ENCODE measurements around the gene RASGEF1C.
"Not testable (repeated sequence)": the region's sequence is repeated elsewhere in the genome, so short reads cannot be mapped to it uniquely, and the experiment has no call there.

Gene RASGEF1C

DNA sequence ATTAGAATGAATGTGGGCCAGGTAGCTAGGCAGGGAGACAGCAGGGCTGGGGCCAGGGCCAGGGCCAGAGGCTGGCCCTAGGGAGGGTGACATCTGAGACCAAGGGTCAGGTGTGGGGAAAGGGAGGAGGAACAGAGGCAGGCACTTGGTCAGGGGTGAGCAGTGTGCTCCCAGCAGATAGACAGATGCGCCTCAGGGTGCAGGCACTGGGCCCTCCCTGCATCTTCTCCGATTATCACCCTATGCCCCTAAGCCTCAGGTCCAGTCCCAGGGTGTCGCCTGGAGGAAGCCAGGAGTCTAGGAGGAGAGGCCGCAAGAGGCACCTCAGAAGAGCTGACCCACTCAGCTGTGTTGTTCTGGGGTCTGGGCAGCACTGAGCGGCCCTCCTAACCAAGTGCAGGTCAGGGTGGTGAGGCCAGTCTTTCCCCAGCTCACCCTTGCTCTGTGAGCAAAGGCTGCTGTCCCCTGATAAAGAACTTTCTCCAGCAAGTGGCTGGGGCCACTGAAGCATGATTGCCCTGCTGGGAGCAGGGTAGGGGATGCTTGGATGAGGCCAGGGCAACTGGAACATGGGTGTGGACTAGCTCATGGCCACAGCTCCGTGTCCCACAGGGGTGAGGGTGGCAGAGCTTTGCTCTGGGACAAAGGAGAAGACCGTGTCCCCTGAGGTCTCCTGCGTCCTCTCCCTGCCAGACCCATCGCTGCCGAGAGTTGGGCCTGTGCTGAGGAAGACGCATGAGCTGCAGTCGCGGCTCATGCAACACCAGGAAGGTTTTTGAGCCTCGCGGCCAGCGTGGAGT lies 2.1 kb upstream of the RASGEF1C start:
- Histone ChIP-seq H3K27me3 (ENCODE audit: control insufficient read depth in 1 of 2, insufficient read depth in 2 of 2, low read length in 2 of 2) (peaks cover 27 to 33% of the 10 kb centered on the region in 2 donors), H3K9ac (ENCODE audit: low read length in 2 of 2) (no peak overlapping the region), H3K9me3 (ENCODE audit: control insufficient read depth in 2 of 2, low read length in 2 of 2) (peaks cover 0 to 12% of the 10 kb centered on the region in 2 donors), H3K36me3 (ENCODE audit: control insufficient read depth in 2 of 2, insufficient read depth in 2 of 2, low read length in 2 of 2) (no peaks in the 10 kb centered on the region), H3K4me1 (ENCODE audit: control insufficient read depth, insufficient read depth, low read length) (peaks cover 9% of the 10 kb centered on the region), H3K4me3 (ENCODE audit: low read length in 2 of 2) (no peak overlapping the region), H3K27ac (ENCODE audit: low read length) (no peak overlapping the region)

DNA sequence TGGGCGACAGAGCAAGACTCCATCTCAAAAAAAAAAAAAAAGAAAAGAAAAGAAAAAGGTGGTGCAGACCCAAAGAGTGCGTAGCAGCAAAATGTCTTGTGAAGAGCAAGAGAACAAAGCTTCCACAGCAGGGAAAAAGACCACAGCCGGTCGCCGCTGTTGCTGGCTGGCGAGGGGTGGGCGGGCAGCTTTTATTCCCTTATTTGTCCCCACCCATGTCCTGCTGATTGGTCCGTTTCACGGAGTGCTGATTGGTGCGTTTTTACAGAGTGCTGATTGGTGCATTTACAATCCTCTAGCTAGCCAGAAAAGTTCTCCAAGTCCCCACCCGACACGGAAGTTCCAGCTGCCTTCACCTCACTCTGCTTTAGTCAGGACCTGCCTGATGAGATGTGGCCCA lies 1.1 kb upstream of the RASGEF1C start:
- H3K4me1 ChIP-seq (ENCODE audit: control insufficient read depth, insufficient read depth, low read length); H3K36me3 ChIP-seq (ENCODE audit: control insufficient read depth in 2 of 2, insufficient read depth in 2 of 2, low read length in 2 of 2); H3K27ac ChIP-seq (ENCODE audit: low read length); H3K9me3 ChIP-seq (ENCODE audit: control insufficient read depth in 2 of 2, low read length in 2 of 2); H3K9ac ChIP-seq (ENCODE audit: low read length in 2 of 2); H3K4me3 ChIP-seq (ENCODE audit: low read length in 2 of 2): not testable (repeated sequence)
- H3K27me3 ChIP-seq (ENCODE audit: control insufficient read depth in 1 of 2, insufficient read depth in 2 of 2, low read length in 2 of 2): peaks cover 27 to 33% of the 10 kb centered on the region in 2 donors

DNA sequence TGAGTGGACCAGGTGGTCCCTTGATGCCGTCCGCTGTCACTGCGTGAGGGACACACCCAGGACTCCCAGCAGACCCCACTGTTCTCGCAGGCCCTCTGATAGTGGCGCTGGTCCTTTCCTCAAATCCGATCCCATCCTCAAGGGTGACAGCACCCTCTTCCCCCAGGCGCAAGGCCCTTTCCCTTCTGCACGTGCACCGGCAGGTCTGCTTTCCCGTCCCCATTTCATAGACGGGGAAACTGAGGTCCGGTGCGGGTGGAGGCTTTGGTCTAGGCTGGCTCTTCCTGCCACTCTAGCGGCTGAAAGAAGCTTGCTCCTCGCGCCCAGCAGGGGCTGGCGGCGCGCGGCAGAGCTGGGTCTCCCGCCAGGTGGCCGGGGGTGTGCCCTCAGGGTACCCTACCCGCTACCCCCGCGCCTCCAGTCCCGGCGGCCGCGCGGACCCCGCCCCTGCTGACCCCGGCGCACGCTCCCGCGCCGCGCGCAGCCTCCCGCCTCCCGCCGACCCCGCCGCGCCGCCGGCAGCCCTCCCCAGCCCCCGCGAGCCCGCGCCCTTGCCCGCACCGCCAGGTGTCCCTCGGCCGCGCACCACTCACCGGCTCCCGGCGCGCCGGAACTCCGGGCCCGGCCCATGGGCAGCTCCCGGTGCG lies 453 bp downstream of the RASGEF1C start:
- Histone ChIP-seq H3K9ac (ENCODE audit: low read length in 2 of 2) (no peak overlapping the region), H3K27ac (ENCODE audit: low read length) (no peak overlapping the region), H3K4me3 (ENCODE audit: low read length in 2 of 2) (peak overlapping the region; percentile 64 to 65), H3K27me3 (ENCODE audit: control insufficient read depth in 1 of 2, insufficient read depth in 2 of 2, low read length in 2 of 2) (peaks cover 27 to 30% of the 10 kb centered on the region in 2 donors), H3K4me1 (ENCODE audit: control insufficient read depth, insufficient read depth, low read length) (peaks cover 9% of the 10 kb centered on the region), H3K9me3 (ENCODE audit: control insufficient read depth in 2 of 2, low read length in 2 of 2) (no peaks in the 10 kb centered on the region), H3K36me3 (ENCODE audit: control insufficient read depth in 2 of 2, insufficient read depth in 2 of 2, low read length in 2 of 2) (no peaks in the 10 kb centered on the region)

- Histone ChIP-seq H3K4me3 (ENCODE audit: low read length in 2 of 2) (peak overlapping the region; percentile 64 to 65), H3K9ac (ENCODE audit: low read length in 2 of 2) (no peak overlapping the region), H3K27me3 (ENCODE audit: control insufficient read depth in 1 of 2, insufficient read depth in 2 of 2, low read length in 2 of 2) (peaks cover 27 to 30% of the 10 kb centered on the region in 2 donors), H3K4me1 (ENCODE audit: control insufficient read depth, insufficient read depth, low read length) (peaks cover 9% of the 10 kb centered on the region), H3K9me3 (ENCODE audit: control insufficient read depth in 2 of 2, low read length in 2 of 2) (no peaks in the 10 kb centered on the region), H3K36me3 (ENCODE audit: control insufficient read depth in 2 of 2, insufficient read depth in 2 of 2, low read length in 2 of 2) (no peaks in the 10 kb centered on the region), H3K27ac (ENCODE audit: low read length) (no peak overlapping the region)
Measured at GRCh38 chr5:180208038-180208434, 975 bp downstream of the RASGEF1C start.

- Histone ChIP-seq H3K4me1 (ENCODE audit: control insufficient read depth, insufficient read depth, low read length) (peaks cover 9% of the 10 kb centered on the region), H3K9me3 (ENCODE audit: control insufficient read depth in 2 of 2, low read length in 2 of 2) (no peaks in the 10 kb centered on the region), H3K27me3 (ENCODE audit: control insufficient read depth in 1 of 2, insufficient read depth in 2 of 2, low read length in 2 of 2) (peaks cover 27 to 30% of the 10 kb centered on the region in 2 donors), H3K36me3 (ENCODE audit: control insufficient read depth in 2 of 2, insufficient read depth in 2 of 2, low read length in 2 of 2) (no peaks in the 10 kb centered on the region), H3K27ac (ENCODE audit: low read length) (no peak overlapping the region), H3K4me3 (ENCODE audit: low read length in 2 of 2) (peak overlapping the region in 1 of 2 donors; percentile 64), H3K9ac (ENCODE audit: low read length in 2 of 2) (no peak overlapping the region)
Measured at GRCh38 chr5:180207593-180207992, 1.4 kb downstream of the RASGEF1C start.

DNA sequence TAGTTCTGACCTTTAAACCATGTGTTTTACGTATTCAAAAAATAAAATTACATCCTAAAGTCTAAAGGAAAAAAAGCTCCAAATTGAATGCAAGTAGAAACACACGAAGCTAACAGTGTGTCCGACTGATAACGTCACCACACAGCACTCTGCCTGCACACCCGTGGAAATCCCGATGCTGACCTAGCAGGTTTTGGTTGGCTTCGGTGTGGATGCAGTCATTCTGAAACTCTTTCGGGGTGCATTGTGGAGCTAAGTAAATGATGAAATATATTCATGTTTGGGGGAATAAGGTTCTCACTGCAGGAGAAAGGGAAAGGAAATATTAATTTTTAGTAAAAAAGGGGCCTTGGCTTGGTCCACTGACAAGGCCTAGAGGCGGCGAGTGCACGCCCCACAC lies 2.0 kb downstream of the RASGEF1C start:
- Histone ChIP-seq H3K27ac (ENCODE audit: low read length) (no peak overlapping the region), H3K9me3 (ENCODE audit: control insufficient read depth in 2 of 2, low read length in 2 of 2) (no peaks in the 10 kb centered on the region), H3K27me3 (ENCODE audit: control insufficient read depth in 1 of 2, insufficient read depth in 2 of 2, low read length in 2 of 2) (peaks cover 25 to 27% of the 10 kb centered on the region in 2 donors), H3K4me3 (ENCODE audit: low read length in 2 of 2) (no peak overlapping the region), H3K36me3 (ENCODE audit: control insufficient read depth in 2 of 2, insufficient read depth in 2 of 2, low read length in 2 of 2) (no peaks in the 10 kb centered on the region), H3K4me1 (ENCODE audit: control insufficient read depth, insufficient read depth, low read length) (peaks cover 9% of the 10 kb centered on the region), H3K9ac (ENCODE audit: low read length in 2 of 2) (no peak overlapping the region)

DNA sequence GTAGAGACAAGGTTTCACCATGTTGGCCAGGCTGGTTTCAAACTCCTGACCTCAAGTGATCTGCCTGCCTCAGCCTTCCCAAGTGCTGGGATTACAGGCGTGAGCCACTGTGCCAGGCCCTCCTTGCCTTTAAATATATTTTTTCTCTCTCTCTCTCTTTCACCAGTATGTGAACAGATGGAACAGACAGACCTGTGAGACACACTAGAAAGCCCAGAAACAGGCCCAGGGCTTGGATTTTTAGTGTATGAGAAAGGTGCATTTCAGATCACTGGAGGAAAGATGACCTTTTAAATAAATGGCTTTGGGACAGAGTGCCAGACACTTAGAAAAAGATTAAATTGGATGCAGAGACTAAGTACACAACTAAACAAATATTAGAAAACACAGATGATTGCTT lies 3.1 kb downstream of the RASGEF1C start:
- Histone ChIP-seq H3K27ac (ENCODE audit: low read length) (no peak overlapping the region), H3K9me3 (ENCODE audit: control insufficient read depth in 2 of 2, low read length in 2 of 2) (no peaks in the 10 kb centered on the region), H3K9ac (ENCODE audit: low read length in 2 of 2) (no peak overlapping the region), H3K36me3 (ENCODE audit: control insufficient read depth in 2 of 2, insufficient read depth in 2 of 2, low read length in 2 of 2) (no peaks in the 10 kb centered on the region), H3K27me3 (ENCODE audit: control insufficient read depth in 1 of 2, insufficient read depth in 2 of 2, low read length in 2 of 2) (peaks cover 21 to 24% of the 10 kb centered on the region in 2 donors), H3K4me3 (ENCODE audit: low read length in 2 of 2) (no peak overlapping the region), H3K4me1 (ENCODE audit: control insufficient read depth, insufficient read depth, low read length) (peaks cover 9% of the 10 kb centered on the region)

DNA sequence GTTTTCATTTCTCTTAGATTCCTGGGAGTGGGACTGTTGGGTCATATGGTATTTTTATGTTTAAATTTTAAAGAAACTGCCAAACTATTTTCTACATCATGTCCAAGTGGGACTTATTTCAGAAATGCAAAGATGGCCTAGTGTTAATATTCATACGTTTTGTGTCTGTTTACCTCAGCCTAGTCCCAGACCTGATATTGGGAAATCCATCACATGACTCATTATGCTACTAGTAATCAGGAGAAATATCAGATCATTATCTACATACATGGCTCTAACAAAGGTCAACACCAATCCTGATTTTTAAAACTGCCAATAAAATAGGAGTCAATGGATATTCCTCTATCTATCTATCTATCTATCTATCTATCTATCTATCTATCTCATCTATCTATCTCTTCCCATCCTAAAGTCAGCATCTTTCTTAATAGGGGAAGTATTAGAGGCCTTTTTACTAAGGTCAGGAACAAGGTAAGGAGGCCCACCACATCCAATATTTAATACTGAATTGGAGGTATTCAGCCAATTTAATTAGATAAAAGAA lies 4.7 kb downstream of the RASGEF1C start:
- Histone ChIP-seq H3K27ac (ENCODE audit: low read length) (no peak overlapping the region), H3K4me3 (ENCODE audit: low read length in 2 of 2) (no peak overlapping the region), H3K36me3 (ENCODE audit: control insufficient read depth in 2 of 2, insufficient read depth in 2 of 2, low read length in 2 of 2) (no peaks in the 10 kb centered on the region), H3K9me3 (ENCODE audit: control insufficient read depth in 2 of 2, low read length in 2 of 2) (no peaks in the 10 kb centered on the region), H3K9ac (ENCODE audit: low read length in 2 of 2) (no peak overlapping the region), H3K27me3 (ENCODE audit: control insufficient read depth in 1 of 2, insufficient read depth in 2 of 2, low read length in 2 of 2) (peaks cover 16 to 18% of the 10 kb centered on the region in 2 donors), H3K4me1 (ENCODE audit: control insufficient read depth, insufficient read depth, low read length) (peaks cover 8% of the 10 kb centered on the region)

DNA sequence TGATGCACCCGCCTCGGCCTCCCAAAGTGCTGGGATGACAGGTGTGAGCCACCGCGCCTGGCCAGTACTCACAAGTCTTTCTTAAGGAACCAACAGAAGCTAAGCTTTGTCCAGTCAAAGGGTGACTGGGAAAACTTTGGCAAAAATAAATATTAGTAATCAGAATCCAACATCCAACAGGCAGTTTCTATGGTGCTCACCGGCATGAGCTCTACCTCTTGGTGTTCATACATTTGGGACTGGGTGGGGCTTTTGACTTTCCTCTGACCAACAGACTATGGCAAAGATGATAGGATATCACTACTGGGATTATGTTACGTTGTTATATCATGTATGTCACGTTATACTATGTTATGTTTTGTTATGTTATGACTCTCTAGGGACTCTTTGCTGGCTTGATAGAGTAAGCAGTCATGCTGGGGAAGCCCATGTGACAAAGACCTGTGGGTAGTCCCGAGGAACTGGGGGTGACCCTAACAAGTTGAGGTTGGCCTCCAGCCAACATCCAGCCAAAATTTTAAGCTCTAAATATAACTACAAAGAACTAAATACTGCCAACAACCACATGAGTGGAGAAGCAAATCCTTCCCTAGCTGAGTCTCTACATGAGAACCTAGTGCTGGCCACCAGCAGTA lies 6.0 kb downstream of the RASGEF1C start:
- Histone ChIP-seq H3K9ac (ENCODE audit: low read length in 2 of 2) (no peak overlapping the region), H3K27me3 (ENCODE audit: control insufficient read depth in 1 of 2, insufficient read depth in 2 of 2, low read length in 2 of 2) (peaks cover 10 to 14% of the 10 kb centered on the region in 2 donors), H3K9me3 (ENCODE audit: control insufficient read depth in 2 of 2, low read length in 2 of 2) (no peaks in the 10 kb centered on the region), H3K4me3 (ENCODE audit: low read length in 2 of 2) (no peak overlapping the region), H3K36me3 (ENCODE audit: control insufficient read depth in 2 of 2, insufficient read depth in 2 of 2, low read length in 2 of 2) (no peaks in the 10 kb centered on the region), H3K4me1 (ENCODE audit: control insufficient read depth, insufficient read depth, low read length) (peaks cover 2% of the 10 kb centered on the region), H3K27ac (ENCODE audit: low read length) (no peak overlapping the region)

- Histone ChIP-seq H3K4me3 (ENCODE audit: low read length in 2 of 2) (no peak overlapping the region), H3K4me1 (ENCODE audit: control insufficient read depth, insufficient read depth, low read length) (no peaks in the 10 kb centered on the region), H3K27ac (ENCODE audit: low read length) (no peak overlapping the region), H3K9me3 (ENCODE audit: control insufficient read depth in 2 of 2, low read length in 2 of 2) (no peaks in the 10 kb centered on the region), H3K36me3 (ENCODE audit: control insufficient read depth in 2 of 2, insufficient read depth in 2 of 2, low read length in 2 of 2) (no peaks in the 10 kb centered on the region), H3K27me3 (ENCODE audit: control insufficient read depth in 1 of 2, insufficient read depth in 2 of 2, low read length in 2 of 2) (peaks cover 0 to 3% of the 10 kb centered on the region in 2 donors), H3K9ac (ENCODE audit: low read length in 2 of 2) (no peak overlapping the region)
Measured at GRCh38 chr5:180201051-180201987, 7.7 kb downstream of the RASGEF1C start.

All from stomach smooth muscle (tissue), 2 donors.